Activated CD8-positive, alpha-beta memory T cell treated with anti-CD3 and anti-CD28 coated beads, Interleukin-2, amount 50 U/mL, for 1 hour (primary cell): Measurements from ENCODE around the gene PDGFA.

Experiments used
- DNase-seq: peaks from one replicate; pipeline ENCODE4 v3.0.0-alpha.2; 2020; ENCODE audit errors: extremely low read depth

The PDGFA gene

DNA sequence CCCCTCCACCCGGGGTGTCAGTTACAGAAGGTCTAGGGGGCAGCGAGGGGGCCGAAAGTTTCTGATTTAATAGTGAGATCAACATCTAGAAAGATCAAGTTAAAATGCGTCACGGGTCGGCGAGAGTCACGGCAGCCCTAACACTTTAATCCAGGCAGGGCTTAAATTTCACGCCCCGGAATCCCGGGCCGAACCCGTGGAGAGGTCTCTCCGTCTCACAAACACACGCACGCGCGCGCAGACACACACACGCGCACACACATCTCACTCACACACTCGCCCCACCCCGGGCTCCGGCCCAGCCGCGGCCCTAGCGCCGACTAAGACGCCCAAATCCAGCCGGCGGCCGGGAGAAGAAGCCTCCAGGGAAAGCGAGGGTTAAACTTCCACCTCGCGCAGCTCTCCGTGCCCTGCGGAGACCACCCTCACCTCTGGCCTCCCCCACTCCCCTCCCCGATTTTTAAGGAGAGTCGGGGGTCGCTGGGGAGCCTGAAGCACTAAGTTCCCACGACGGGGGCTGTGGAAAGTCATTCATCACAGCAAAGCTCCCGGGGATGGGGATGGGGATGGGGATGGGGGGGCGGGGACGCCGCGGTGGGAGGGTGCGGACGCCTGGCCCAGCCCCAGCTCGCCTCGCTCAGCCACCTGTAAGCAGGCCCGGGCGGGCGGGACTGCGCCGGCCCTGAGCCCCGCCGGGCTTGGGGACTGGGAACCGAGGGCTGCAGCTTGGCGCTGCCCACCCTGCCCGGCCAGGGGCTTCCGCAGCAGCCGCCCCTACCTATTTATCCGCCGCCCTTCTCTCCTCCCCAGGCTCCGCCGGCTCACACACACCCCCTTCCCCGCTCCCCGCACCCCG is 1.6 kb downstream of the PDGFA start:
- DNase-seq: no peak

GRCh38 chr7:516606-517456 is 2.8 kb downstream of the PDGFA start:
- no peak for DNase-seq

GRCh38 chr7:516216-516605 is 3.4 kb downstream of the PDGFA start:
- DNase-seq: no peak

DNA sequence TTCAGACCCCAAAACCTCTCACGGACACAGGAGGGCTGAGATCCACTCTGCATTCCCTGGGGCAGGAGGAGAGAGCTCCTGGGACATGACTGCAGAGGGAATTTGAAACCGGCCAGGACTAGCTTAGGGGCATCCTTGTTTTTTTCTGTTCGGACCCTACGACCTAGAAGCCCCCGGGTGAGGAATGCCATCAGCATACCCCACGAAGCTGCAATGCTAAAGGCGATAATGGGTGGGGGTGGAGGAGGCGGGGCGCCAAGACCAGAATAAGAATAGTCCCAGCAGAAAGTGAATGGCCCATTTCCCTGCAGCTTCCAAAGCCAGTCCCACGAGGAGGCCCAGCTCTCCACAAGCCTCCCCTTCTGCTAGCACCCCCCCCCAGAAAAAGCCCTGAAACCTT is 4.0 kb downstream of the PDGFA start:
- DNase-seq: no peak

DNA sequence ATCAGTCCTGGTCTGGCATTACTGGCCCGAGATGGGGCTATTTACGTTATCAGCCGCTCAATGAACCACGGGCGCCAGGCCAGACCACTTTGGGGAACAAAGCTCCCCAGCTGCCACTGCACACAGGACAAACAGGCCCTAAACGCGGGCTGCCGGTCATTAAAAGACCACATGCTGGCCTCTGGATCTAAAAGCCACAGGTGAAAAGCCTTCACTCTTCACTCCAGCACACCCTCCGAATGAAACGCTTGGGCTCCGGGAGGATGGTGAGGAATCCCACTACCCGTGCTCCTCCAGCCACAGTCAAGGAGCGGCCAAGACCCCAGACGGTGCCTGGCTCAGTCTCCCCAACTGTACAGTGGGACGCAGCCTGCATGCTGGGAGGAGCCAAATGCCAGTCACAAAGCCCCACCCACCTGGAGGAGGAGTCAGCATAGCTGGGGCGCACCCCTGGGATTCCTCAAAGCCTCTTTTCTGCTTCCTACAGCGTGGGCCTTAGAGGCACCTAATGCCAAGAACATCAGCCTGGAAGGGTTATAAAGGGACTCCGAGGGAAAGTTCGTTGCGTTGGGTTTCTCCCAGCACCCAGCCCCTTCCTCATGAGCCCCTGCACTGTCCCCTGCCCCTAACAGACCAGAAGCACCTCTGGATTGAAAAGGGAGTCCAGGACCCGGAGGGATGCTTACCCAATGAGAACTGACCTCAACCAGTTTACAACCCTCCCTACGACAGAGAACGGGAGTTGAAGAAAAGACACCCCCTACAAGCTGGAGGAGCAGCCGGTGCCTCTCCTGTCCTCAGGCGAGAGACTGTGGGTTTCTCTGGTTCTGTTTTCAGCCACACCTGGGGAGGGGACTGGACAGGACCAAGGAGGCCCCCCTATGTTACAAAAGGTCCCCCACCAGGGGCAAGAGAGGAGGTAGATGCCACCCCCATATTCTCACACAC is 4.7 kb downstream of the PDGFA start:
- DNase-seq: no peak

DNA sequence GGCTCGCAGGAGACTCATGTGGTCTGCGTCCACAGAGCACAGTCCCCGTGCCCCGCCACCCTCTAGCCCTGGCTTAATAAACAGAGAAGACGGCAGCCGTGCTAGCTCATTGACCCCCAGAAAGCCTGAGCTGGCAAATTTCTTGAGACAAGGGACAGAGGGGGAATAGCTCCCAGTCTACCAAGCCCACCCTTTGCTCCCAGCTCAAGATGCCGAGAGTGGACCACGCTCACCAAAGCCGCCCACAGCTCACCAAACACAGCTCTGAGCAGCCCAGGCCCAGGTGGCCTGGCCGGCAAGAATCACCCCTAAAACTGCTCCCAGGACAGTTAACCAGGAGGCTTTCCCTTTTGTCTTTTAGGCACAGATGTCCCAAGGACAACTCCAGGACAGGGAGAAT is 5.4 kb downstream of the PDGFA start:
- no peak for DNase-seq

DNA sequence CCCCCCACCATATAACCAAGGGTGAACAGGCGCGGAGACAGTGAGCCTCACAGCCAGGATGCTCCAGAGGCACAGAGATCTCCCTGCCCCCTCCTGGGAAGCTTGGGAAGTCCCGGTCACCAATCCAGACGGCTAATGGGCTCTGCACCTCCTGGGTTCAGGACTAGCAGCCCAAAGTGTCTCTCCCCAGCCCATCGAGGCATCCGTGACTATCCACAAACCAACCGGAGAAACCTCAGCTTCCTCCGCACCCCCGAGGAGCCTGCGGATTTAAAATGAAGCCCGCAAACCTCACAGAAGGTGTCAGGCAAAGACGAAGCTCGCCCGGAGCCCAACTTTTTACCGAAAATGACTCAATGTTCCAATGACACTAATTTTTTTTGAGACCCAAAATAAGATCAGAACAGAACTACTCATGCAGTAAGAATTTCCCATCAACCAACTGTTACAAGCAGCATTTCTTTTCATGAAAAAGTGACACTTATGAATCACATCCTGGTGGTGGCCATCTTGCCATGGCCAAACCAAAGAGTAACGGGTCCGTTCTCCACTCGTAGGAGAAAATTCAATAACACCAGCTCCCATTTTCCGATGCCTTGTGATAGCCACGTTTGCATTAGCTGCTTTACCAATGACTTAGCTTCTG is 6.0 kb downstream of the PDGFA start:
- no peak for DNase-seq

DNA sequence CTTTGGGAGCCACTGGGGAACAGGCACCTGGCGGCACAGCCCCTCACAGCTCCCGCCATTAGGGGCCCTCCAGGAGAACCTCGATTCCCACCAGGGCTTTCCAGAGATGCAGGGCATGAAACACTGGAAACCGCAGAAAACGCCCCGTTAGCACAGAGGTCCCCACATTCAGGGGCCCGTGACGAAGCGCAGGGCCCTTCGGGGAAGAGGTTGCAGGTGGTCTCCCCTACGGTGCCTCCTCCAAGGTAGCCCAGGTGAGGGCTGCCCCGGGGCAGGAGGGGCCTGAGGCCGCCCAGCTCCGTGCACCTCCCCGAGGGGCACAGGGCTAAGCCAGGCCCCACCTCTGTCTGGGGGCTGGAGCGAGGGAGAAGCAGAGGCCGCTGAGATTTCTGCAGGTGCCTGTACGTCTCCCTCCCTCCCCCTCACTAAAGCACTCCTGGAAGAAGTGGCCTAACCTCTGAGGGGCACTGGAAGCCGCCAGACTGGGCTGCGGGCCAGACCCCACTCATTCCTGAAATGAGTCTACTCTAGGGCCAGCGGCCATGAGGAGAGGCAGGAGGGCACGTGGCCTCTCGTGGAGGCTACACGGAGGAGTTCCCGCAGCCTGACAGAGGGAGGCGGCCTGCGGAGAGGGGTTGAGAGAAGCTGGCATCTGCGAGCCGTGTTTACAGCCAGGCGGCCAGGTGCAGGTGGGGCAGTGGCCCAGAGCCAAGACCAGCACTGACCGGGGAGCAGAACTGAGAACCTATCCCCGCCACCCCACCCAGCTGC is 6.9 kb downstream of the PDGFA start:
- no peak for DNase-seq

DNA sequence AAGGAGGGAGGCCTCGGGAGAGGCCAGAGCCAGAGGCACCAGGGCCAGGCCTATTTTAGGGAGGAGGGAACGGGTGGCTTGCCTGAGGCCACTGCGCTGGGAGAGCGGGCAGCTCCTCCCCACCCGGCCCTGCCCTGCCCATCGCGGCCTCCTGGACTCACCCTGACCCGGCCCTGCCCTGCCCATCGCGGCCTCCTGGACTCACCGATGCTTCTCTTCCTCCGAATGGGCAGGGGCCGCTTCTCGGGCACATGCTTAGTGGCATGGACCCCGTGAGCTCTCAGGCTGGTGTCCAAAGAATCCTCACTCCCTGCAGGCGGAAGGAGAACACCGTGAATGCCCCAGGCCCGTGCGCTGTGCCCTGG is 7.5 kb downstream of the PDGFA start:
- DNase-seq: no peak

DNA sequence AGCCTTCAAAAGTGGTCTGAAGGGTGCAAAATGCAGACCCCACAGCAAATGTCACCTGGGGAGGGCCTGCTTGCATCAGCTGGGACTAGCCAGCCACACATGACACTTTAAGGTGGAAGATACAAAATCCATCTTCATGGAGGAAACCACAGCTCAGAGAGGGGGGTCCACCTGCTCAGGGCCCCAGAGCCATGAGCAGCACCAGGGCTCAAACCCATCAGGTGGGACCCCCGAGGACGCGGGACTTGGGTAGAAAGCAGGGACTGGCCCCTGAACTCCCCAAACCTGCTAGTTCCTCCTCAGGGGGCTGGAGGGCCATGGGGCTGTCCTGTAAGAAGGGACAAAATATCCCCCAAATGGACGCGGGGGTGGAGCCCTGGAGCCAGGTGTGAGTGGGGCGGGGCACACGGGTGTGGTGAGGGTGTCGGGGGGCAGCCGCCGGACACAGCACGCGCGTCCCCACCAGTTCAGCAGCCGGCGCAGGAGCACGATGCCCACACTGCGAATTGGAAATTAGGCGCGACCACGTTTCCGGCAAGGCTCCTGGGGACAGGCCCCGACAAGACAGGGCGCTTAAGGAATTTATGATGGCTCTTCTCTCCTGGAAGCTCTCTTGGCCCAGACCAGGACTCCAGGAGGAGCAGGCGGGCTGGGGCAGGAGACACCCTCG is 8.0 kb downstream of the PDGFA start:
- no peak for DNase-seq

DNA sequence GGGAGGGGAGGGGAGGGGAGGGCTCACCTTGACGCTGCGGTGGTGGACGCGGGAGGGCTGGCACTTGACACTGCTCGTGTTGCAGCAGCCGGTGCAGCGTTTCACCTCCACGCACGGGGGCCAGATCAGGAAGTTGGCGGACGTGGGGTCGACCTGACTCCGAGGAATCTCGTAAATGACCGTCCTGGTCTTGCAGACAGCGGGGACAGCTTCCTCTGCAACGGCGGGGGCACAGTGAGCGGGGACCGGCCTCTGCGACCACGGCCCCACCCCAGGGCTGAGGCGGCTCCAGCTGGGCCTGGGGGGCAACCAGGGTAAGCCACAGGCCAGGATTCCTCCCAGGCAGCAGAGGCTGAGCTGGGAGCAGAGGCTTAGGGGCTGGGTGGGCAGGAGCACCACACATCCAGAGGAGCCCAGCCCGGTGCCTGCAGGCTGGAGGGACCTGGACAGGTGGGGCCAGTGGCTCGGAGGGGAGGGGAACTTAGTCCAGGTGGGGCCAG is 8.8 kb downstream of the PDGFA start:
- no peak for DNase-seq

GRCh38 chr7:510131-510481 is 9.5 kb downstream of the PDGFA start:
- DNase-seq: no peak

- no peak for DNase-seq
Observed at GRCh38 chr7:509426-510130, 10.1 kb downstream of the PDGFA start.

DNA sequence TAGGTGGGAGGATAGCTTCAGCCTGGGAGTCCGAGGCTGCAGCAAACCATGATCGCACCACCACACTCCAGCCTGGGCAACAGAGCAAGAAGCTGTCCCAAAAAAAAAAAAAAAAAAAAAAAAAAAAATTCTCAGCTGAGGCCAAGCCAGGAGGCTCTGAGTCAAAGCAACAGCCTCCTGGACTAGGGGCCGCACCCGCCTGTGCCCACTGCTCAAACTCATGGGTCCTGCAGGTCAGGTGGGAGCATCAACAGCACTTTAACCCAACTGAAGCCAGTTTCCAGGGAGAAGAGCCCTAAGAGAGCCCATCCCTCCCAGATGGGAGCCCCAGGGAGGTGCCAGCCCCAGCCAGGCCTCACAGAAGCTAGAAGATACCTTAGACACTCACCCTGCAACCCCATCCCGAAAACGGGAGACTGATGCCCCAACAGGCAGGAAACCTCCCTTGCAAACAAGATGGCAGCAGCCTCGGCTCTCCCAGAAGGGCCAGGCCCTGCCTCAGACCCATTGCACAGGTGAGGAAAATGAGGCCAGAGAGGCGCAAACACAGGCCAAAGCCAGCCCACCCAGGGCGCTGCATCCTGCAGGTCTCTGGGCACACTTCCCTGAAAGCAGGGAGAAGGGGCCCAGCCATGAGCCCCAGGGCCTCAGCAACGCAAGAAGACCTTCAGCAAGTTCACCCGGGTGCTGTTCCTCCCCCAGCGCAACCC is 11.0 kb downstream of the PDGFA start:
- DNase-seq: no peak

- no peak for DNase-seq
Observed at GRCh38 chr7:507623-508300, 11.9 kb downstream of the PDGFA start.

GRCh38 chr7:506921-507622 is 12.6 kb downstream of the PDGFA start:
- no peak for DNase-seq

DNA sequence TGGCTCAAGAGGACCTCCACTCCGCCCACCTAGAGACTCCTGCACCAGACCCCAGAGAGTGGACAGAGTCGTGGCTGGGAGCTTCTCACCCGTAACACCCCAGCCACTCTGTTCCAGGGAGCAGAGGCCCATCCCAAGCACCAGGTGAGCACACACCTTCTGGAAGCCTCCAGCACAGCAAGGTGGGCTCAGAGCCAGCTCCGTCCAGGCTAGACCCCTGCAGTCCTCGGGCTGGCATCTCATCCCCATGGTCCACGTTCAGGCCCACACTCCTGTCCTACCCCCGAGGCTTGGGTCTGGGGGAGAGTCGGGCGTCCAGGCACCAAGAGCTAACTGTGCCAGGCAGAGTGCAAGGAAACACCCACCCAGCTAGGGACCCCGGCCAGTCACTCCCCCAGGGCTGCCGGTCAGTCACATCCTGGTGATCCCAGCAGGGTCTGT is 13.2 kb downstream of the PDGFA start:
- DNase-seq: no peak
